DMS53 (cell line): Measurements from ENCODE around the gene HIP1.

Source experiments
- DNase-seq: peaks from one replicate; lab custom pipeline; 2025; lab: John Stamatoyannopoulos, UW

The HIP1 gene

DNA sequence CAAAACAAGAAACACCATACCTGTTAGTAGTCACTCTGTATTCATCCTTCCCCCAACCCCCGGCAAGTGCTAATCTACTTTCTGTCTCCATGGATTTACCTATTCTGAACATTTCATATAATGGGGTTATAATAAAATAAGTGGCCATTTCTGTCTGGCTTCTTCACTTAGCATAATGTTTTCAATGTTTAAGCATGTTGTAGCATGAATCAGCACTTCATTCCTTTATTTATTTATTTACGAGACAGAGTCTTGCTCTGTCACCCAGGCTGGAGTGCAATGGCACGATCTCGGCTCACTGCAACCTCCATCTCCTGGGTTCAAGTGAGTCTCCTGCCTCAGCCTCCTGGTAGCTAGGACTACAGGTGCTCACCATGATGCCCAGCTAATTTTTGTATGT lies 69.2 kb downstream of the HIP1 start:
- no peak for DNase-seq

- no peak for DNase-seq
These were observed 70.8 kb downstream of the HIP1 start for GRCh38 chr7:75667938-75668337.

- DNase-seq = no peak
These were observed 75.3 kb downstream of the HIP1 start for GRCh38 chr7:75663302-75663907.

DNA sequence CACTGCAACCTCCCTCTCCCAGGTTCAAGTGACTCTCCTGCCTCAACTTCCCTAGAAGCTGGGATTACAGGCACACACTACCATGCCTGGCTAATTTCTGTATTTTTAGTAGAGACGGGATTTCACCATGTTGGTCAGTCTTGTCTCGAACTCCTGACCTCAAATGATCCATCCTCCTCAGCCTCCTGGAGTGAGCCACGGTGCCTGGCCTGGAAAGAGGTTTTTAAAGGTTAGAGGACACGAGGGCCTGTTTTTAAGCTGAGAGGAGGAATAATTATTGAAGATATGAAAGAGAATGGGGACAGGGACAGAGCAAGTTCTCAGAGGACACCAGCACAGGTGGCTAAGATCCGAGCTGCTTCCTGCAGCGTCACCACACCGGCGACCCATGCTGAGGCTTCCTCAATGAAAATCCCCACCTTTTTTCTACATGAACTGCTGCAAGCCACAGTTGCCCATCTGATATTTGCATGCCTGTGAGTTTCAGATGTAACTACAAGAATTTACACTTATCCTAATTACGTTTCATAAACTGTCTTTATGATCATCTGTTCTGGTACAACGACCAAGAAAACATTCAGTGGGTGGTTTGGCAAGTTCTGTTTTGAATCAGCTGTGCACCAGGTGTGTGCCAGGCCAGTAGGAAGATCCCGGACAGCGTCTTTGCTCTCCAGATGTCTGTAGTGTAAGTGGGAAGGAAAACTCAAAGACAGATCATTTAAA lies 76.0 kb downstream of the HIP1 start:
- DNase-seq = no peak

GRCh38 chr7:75660566-75661215 lies 78.0 kb downstream of the HIP1 start:
- no peak for DNase-seq

DNA sequence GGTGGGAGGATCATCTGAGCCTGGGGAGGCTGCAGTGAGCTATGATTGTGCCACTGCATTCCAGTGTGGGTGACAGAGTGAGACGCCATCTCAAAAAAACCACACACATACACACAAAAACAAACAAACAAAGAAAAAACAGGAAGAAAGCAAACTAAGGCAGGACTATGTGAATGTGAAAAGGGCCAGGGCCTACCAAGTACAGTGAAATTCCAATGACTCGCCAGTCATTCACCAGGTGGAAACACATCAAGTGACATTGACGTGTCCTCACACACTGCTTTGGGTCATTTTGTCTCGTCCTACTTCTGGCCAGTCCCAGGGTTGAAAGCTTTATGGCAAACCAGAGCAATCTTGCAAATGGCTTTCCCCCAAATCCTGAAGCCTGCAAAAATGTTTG lies 79.9 kb downstream of the HIP1 start:
- no peak for DNase-seq

GRCh38 chr7:75658369-75658768 lies 80.4 kb downstream of the HIP1 start:
- DNase-seq = no peak

DNA sequence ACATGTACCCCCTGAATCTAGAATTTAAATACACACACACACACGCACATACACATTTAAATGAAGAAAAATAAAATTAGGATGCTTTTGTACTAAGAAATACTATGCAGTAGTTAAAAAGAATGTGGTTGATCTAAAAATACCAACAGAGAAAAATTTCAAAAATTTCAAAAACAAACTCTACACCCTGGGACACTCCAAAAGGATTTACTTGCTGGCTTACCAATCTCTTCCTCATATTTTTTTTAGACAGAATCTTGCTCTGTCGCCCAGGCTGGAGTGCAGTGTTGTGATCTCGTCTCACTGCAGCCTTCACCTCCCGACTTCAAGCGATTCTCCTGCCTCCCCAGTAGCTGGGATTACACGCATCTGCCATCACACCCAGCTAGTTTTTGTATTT lies 80.9 kb downstream of the HIP1 start:
- DNase-seq = no peak

- DNase-seq = no peak
These were observed 82.0 kb downstream of the HIP1 start for GRCh38 chr7:75656740-75657139.

DNA sequence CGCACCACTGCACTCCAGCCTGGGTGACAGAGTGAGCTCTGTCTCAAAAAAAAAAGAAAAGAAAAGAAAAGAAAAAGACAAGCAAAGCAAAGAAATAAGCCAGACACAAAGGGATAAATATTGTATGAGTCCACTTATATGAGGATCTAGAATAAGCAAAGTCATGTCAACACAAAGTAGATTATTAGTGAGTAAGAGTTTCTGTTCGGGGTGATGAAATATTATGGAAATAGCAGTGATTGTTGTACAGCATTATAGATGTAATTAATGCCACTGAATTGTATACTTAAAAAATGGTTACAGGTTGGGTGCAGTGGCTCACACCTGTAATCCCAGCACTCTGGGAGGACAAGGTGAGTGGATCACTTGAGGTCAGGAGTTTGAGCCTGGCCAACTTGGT lies 83.2 kb downstream of the HIP1 start:
- DNase-seq = no peak

- DNase-seq = no peak
These were observed 83.9 kb downstream of the HIP1 start for GRCh38 chr7:75654855-75655254.

- no peak for DNase-seq
These were observed 85.1 kb downstream of the HIP1 start for GRCh38 chr7:75653651-75654050.

- peak; percentile 63 for DNase-seq
These were observed 86.0 kb downstream of the HIP1 start for GRCh38 chr7:75652788-75653187.

- no peak for DNase-seq
These were observed 88.1 kb downstream of the HIP1 start for GRCh38 chr7:75650681-75651080.

DNA sequence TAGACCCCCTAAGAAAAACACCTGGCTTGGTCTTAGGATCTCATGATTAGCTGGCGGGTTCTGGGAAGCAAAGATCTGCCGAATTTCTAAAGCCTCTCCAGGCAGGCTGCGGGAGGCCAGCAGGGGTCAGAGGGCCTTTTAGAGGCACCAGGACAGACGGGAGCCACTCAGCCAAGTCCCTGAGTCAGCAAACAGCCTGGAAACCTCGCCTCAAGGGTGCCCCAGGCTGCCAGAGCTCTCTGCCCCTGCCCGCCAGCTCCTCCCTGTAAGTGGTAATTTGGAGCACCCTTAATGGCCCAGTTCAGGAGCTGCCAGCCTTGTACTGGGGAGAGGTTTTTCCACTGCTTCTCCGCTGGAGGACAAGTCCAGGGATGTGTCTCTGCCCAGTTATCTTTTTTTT lies 88.7 kb downstream of the HIP1 start:
- no peak for DNase-seq

- DNase-seq = no peak
These were observed 89.3 kb downstream of the HIP1 start for GRCh38 chr7:75649462-75649861.

DNA sequence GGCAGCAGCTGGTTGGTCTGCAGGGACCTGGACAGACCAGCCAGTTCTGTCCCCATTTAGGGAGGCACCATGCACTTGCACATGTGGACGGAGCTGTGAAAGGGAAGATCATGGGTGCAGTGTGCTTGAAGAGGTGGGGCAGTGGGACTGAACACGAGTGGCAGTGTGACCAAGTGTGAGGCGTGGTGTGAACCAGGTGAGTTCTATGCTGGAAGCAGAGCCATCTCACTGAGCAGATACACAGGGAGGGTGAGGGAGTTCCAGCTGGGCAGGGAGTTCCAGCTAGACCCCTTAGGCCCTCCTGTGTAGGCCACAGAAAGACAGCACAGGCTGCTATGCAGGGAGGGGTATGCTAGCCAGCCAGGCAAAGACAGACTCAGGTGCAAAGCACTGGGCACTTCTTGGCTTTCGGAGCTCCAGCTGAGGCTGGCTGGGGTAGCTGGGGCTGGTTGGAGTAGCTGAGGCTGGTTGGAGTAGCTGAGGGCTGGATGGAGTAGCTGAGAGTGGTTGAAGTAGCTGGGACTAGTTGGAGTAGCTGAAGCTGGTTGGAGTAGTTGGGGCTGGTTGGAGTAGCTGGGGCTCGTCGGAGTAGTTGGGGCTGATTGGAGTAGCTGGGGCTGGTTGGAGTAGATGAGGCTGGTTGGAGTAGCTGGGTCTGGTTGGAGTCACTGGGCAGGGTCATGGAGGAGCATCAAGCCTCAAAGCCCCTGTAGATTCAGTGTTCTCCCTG lies 90.9 kb downstream of the HIP1 start:
- no peak for DNase-seq

DNA sequence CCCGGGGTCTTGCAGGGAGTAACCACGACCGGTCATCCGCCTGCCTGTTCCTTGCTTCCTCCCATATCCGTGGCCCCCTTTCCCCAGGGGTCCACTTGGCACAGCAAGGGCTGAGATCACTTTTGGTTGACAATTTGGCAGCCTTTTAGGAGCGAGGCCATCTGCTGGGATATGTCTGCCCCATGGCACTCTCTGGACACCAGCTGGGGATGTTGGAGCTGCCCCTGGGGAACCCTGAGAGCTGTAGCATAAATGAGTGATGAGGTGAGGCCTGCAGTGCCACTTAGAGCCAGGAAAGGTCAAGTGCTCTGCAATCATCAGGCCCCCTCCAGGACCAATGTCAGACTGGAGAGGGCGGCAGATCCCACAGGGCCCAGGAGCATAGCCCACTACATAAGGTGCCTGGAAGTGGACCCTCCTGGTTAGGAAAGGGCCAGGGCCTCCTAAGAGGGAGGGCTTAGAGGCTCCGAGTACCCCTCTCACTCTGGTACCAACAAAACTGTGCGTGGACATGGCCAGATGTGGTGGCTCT lies 92.1 kb downstream of the HIP1 start:
- DNase-seq = no peak

- DNase-seq = no peak
These were observed 93.2 kb downstream of the HIP1 start for GRCh38 chr7:75645570-75645969.

DNA sequence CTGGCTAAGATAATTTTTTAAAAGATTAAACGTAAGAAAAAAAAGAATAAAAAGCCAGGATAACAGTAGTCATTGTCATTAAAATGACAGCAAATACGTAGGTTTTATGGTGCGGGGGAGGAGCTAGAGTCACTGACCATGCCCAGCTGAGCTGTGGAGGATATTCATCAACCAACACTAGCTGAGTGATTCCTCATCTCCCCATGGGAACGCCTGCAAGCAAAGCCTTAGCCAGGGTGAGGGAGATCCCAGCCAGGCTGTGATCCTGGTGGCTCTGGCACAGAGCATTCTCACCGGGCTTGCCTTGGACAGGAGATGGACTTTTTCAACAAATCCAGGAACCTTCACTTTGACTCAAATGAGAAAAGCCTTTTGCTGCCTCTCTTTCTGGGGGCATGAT lies 94.2 kb downstream of the HIP1 start:
- DNase-seq = no peak

- DNase-seq = peak; percentile 93
These were observed 95.8 kb downstream of the HIP1 start for GRCh38 chr7:75642810-75643486.

- DNase-seq = no peak
These were observed 98.5 kb downstream of the HIP1 start for GRCh38 chr7:75640201-75640600.
